Upper lobe of left lung (tissue), 6 donors: ENCODE data around the gene HIVEP3. TPM values are rescaled to one million over a fixed set of nuclear protein-coding genes. Genes with fewer than 3 reads are reported as not detected.
A peak's percentile ranks its signal among the peaks of the same experiment; 100 is the strongest.

Source experiments
- ATAC-seq, 2 donors: fragments of 200-7000 bp; cut with Tn5 transposase; one replicate each; pipeline ENCODE4 v1.9.1; 2022; ENCODE audit warnings: mild to moderate bottlenecking in 2 of 2, moderate library complexity in 2 of 2; ENCODE audit not compliant: low FRiP score in 2 of 2
- DNase-seq, 2 donors: peaks; one replicate each; pipeline ENCODE4 v3.0.0-alpha.2; 2019 to 2020
- H3K27ac ChIP-seq, 4 donors: fragments of 200-600 bp; sonication (generic); one replicate each; pipeline ENCODE4 v1.5.1; 2016 to 2019
- H3K27me3 ChIP-seq, 4 donors: fragments of 200-600 bp; sonication (generic); one replicate each; pipeline ENCODE4 v1.5.1; 2017 to 2019
- H3K36me3 ChIP-seq, 4 donors: fragments of 200-600 bp; sonication (generic); one replicate each; pipeline ENCODE4 v1.5.1; 2016 to 2019
- H3K4me1 ChIP-seq, 4 donors: fragments of 200-600 bp; sonication (generic); one replicate each; pipeline ENCODE4 v1.5.1; 2018 to 2019
- H3K4me3 ChIP-seq, 4 donors: fragments of 200-600 bp; sonication (generic); one replicate each; pipeline ENCODE4 v1.5.1; 2017 to 2019; ENCODE audit warnings: mild to moderate bottlenecking in 2 of 4, moderate library complexity in 1 of 4
- H3K9me3 ChIP-seq, 4 donors: fragments of 200-600 bp; sonication (generic); one replicate each; pipeline ENCODE4 v1.5.1; 2018 to 2019
- CTCF ChIP-seq, 6 experiments: fragments of 450-650 bp in 4 of 6; fragments of 200-600 bp in 2 of 6; sonication (generic) in 2 of 6; IDR thresholded peaks; one replicate each; pipeline ENCODE4 v1.5.1; 2016 to 2019; ENCODE audit warnings: antibody characterized with exemption in 6 of 6
- EP300 ChIP-seq, 4 donors: sonication (generic); formaldehyde crosslinking; IDR thresholded peaks; one replicate each; pipeline ENCODE4 v1.5.1; 2017; ENCODE audit warnings: antibody characterized with exemption in 4 of 4, control low read depth in 2 of 4
- POLR2A ChIP-seq, 4 donors: fragments of 450-650 bp; IDR thresholded peaks; one replicate each; pipeline ENCODE4 v1.5.1; 2016 to 2017; ENCODE audit warnings: antibody characterized with exemption in 4 of 4, mild to moderate bottlenecking in 2 of 4
- POLR2AphosphoS5 ChIP-seq, 2 donors: sonication (generic); formaldehyde crosslinking; IDR thresholded peaks; one replicate each; pipeline ENCODE4 v1.5.1; 2017; ENCODE audit warnings: antibody characterized with exemption in 2 of 2
- WGBS, 2 donors: methylation state at CpG; one replicate each; pipeline ENCODE4 v1.1.5; 2017 to 2018; 5-methylcytosine and 5-hydroxymethylcytosine counted together
- total RNA-seq, 6 donors: library from RNA; depleted of rRNA in 4 of 6; stranded (reverse); fragments of >200 nt in 4 of 6; gene quantifications; one replicate each; pipeline versions ENCODE4 v1.1.0 to v1.2.1, GENCODE V29; 2016 to 2021
- donor health status: DM: no; HTN: no; CAD: no; lungs with moderate emphysema.
- donor health status: DM: no; HTN: yes; CAD: no; lungs with severe emphysema.

Gene HIVEP3
- total RNA-seq, 6 donors from 2014 or later: 9.7 to 23.0 (median 11.6) TPM

GRCh38 chr1:41874903-41875411 is 43.8 kb downstream of the HIVEP3 start:
- Histone ChIP-seq H3K36me3 (no peaks in the 10 kb centered on the region), H3K9me3 (no peaks in the 10 kb centered on the region), H3K4me1 (peaks cover 16 to 25% (median 17%) of the 10 kb centered on the region in 4 donors), H3K27me3 (no peaks in the 10 kb centered on the region), H3K27ac (peak overlapping the region in 1 of 4 donors; percentile 55), H3K4me3 (no peak overlapping the region)
- TF ChIP-seq POLR2A (IDR thresholded peaks at IDR 0.05) (no peak), EP300 (IDR thresholded peaks at IDR 0.05) (no peak), CTCF (IDR thresholded peaks at IDR 0.05) (no peak), POLR2AphosphoS5 (IDR thresholded peaks at IDR 0.05) (no peak)
- DNase-seq (peak in 1 of 2 donors; percentile 17), ATAC-seq (peak; percentile 28 to 64)
- 77 to 87% methylated on average over 3 to 7 of the region's 7 CpGs for WGBS, 2 donors

- TF ChIP-seq POLR2A (IDR thresholded peaks at IDR 0.05) (no peak), POLR2AphosphoS5 (IDR thresholded peaks at IDR 0.05) (no peak), EP300 (IDR thresholded peaks at IDR 0.05) (no peak), CTCF (IDR thresholded peaks at IDR 0.05) (no peak)
- Histone ChIP-seq H3K27me3 (no peaks in the 10 kb centered on the region), H3K27ac (peak overlapping the region in 1 of 4 donors; percentile 55), H3K9me3 (no peaks in the 10 kb centered on the region), H3K4me3 (no peak overlapping the region), H3K4me1 (peaks cover 16 to 25% (median 17%) of the 10 kb centered on the region in 4 donors), H3K36me3 (no peaks in the 10 kb centered on the region)
- DNase-seq: no peak
- no peak for ATAC-seq
- WGBS, 2 donors: 78 to 85% methylated on average over 6 of the region's 6 CpGs
Measured at GRCh38 chr1:41874151-41874719, 44.5 kb downstream of the HIVEP3 start.

DNA sequence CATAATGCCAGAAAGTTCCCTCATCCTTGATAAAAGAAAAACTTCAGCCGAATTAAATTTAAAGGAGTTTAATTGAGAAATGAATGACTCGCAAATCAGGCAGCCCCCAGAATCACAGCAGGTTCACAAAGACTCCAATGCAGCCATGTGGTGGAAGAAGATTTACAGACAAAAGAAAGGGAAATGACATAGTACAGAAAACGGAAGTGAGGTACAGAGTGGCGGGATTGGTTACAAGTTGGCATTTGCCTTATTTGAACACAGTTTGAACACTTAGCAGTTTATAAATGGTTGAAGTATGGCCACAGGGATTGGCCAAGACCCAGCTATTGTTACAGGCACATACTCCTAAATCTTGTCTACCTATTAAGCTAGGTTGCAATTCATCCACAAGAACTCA is 46.6 kb downstream of the HIVEP3 start:
- WGBS, 2 donors: 81 to 85% methylated on average over 4 of the region's 4 CpGs
- H3K9me3 ChIP-seq: no peaks in the 10 kb centered on the region
- ATAC-seq: no peak

GRCh38 chr1:41870076-41870562 is 48.6 kb downstream of the HIVEP3 start:
- peaks cover 0 to 10% (median 8%) of the 10 kb centered on the region in 4 donors for H3K4me1 ChIP-seq
- ATAC-seq (no peak), DNase-seq (no peak)
- no peak for TF ChIP-seq POLR2A (IDR thresholded peaks at IDR 0.05)
- no peak for TF ChIP-seq EP300 (IDR thresholded peaks at IDR 0.05)
- no peak for TF ChIP-seq POLR2AphosphoS5 (IDR thresholded peaks at IDR 0.05)
- no peak for TF ChIP-seq CTCF (IDR thresholded peaks at IDR 0.05)
- no peak overlapping the region for H3K4me3 ChIP-seq
- no peak overlapping the region for H3K27ac ChIP-seq
- 55 to 60% methylated on average over 7 of the region's 7 CpGs for WGBS, 2 donors
- no peaks in the 10 kb centered on the region for H3K27me3 ChIP-seq
- no peaks in the 10 kb centered on the region for H3K36me3 ChIP-seq
- H3K9me3 ChIP-seq: no peaks in the 10 kb centered on the region

More for the DNA sequence above, 46.6 kb downstream of the HIVEP3 start:
- Histone ChIP-seq H3K36me3 (no peaks in the 10 kb centered on the region), H3K4me1 (peaks cover 11 to 17% (median 15%) of the 10 kb centered on the region in 4 donors), H3K27me3 (no peaks in the 10 kb centered on the region), H3K4me3 (no peak overlapping the region), H3K27ac (no peak overlapping the region)
- TF ChIP-seq EP300 (IDR thresholded peaks at IDR 0.05) (no peak), POLR2AphosphoS5 (IDR thresholded peaks at IDR 0.05) (no peak), POLR2A (IDR thresholded peaks at IDR 0.05) (no peak), CTCF (IDR thresholded peaks at IDR 0.05) (no peak)
- no peak for DNase-seq
